ENCODE data around the gene PRKAR2B.

The PRKAR2B gene

DNA sequence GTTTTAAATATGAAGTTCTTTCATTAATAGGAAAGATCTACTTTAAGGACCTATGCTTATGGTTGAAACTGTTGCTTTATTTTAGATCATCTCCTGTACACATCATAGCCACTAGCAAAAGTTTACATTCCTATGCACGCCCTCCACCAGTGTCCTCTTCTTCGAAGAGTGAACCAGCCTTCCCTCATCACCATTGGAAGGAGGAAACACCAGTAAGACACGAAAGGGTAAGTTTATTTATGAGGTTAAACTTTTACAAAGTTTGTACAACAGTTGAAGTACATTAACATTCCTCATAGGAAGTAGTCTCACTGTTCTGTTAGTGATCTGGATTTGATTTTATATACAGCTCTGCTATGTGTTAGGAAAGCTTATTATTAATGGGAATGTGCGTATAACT, 141.2 kb downstream of the PRKAR2B start:
- no peak for DNase-seq (ENCODE audit: low read depth in 2 of 2)

DNA sequence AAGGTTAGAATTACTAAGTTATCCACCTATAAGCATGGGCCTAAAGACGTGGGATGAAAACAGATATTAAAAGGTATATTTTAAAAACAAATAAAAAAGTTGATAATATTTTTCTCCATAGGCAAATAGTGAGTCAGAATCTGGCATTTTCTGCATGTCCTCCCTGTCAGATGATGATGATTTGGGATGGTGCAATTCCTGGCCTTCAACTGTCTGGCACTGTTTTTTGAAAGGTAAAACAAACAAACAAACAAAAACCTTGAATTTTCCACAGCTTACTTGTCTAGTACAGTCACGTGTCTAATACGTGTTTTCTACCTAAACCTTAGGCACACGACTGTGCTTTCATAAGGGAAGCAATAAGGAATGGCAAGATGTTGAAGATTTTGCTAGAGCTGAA, 141.7 kb downstream of the PRKAR2B start:
- no peak for DNase-seq (ENCODE audit: low read depth in 2 of 2)

DNA sequence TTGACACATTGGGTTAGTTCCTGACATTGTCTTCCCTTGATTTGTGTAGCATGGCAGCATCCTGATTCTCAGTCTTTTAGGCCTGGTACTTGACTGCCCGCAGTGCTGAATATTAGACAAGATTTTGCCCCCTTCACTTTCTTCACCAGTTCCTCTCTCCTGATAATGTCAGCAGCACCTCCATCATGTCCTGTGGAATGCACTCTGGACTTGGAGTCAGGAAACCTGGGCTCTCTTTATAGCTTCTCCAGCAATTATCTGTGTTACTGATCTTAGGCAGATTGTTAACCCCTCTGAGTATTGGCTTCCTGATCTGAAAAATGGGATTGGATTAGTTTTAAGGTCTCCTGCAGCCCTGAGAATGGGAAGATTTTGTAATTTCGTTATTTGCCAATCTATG, 143.3 kb downstream of the PRKAR2B start:
- DNase-seq (ENCODE audit: low read depth in 2 of 2): no peak

DNA sequence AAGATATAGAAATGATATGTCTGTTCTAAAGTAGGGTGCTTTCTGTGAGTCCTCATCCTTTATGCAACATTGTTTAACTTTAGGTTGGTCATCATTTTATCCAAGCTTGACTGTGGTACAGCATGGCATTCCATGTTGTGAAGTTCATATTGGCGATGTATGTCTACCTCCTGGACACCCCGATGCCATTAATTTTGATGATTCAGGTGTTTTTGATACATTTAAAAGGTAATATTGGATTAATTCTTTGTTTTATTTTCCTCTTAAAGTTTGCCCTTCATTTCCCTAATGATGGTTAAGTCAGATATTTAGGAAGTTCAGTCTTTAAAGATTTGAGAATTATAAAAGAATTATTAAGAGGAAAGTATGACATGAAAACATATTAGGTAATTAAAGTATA, 145.6 kb downstream of the PRKAR2B start:
- DNase-seq (ENCODE audit: low read depth in 2 of 2): no peak

DNA sequence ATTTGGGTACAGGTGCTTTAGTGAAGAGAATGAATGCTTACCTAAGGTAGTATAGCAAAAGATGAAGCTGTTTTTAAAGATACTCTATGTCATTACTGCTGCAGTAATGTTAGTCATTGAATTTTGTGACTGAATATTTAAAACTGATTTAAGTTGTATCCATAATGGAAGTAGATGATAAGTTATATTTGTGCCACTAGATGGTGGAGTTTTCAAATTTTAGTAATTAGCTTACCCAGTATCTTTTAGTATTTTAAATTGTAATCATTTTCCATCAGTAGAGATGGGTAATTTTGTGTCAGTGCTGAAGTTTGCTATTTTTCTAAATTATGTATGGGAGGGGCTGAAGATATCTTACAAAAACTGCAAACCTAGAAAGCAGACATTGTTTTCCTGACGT, 149.5 kb downstream of the PRKAR2B start:
- no peak for DNase-seq (ENCODE audit: low read depth in 2 of 2)

DNA sequence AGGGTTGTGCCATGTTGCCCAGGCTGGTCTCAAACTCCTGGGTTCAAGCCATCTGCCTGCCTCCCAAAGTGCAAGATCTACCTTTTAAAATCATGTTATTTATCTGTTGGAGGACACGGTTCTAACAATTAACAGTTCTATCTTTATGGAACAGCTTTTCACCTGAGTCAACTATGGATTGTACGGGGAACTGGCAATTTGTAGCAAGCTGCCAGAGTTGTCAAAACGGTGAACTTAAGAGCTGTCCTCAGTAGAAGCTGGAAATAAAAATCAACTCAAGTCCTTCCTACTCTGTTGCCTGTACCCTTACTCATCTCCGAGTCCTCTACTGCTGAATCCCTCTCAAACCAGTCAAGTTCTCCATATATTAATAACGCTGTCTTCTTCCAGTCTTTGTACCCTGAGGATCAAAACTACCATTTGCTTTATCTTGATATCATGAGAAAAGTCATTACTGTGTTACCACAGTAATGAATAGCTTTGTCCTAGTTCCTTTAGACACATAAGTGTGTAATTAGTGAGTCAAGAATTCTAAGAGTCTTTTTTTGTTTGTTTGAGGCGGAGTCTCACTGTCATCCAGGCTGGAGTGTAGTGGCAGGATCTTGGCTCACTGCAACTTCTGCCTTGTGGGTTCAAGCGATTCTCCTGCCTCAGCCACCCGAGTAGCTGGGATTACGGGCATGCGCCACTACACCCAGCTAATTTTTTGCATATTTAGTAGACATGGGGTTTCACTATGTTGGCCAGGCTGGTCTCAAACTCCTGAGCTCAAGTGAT, 152.5 kb downstream of the PRKAR2B start:
- no peak for DNase-seq (ENCODE audit: low read depth in 2 of 2)

DNA sequence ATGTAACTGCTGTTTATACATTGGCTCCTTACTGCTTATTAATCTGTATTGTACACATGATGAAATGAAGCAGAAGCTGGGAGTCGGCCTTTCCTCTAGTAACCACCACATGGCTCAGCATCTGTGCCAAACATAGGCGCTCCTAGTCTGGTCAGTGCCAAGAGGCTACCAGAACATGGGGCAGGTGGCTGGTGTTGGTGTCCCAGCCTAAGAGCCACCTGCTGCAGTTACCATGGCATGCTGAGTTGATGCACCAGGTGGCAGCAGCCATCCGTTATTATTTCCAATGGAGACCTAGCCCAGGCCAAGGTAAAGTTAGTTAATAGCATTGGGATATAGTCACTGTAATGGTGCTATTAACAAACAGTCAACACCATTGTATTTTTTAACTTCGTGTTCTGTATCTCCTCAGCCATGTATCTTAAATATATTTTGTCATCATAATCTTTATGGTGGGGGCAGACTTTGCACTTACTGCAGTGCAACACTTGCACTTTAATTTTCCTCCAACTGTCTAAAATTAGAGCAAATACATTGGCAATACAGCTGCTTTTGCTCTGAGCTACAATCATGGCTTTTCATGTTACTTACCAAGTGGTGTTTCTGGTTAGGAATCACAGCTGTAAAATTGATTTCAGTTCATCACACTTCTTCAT, 157.4 kb downstream of the PRKAR2B start:
- DNase-seq (ENCODE audit: low read depth in 2 of 2): no peak

DNA sequence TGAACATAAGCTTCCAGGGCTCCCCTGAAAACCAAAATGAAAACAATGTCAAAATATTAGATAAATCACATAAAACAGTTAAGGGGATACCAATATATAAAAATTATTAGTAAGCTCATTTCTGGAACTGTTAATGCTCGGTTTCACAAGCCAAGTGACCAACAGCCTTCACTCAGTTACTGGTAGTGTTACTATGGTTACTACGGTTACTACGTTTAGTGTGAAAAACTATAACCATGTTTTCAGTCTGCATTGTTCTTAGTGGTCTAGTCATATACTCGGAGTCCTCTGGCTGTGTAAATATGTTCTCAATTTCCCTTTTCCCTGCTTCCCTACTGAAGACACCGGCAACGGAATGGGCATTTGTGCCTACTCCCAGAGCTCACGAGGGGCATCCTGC, 159.1 kb downstream of the PRKAR2B start:
- DNase-seq (ENCODE audit: low read depth in 2 of 2): no peak

DNA sequence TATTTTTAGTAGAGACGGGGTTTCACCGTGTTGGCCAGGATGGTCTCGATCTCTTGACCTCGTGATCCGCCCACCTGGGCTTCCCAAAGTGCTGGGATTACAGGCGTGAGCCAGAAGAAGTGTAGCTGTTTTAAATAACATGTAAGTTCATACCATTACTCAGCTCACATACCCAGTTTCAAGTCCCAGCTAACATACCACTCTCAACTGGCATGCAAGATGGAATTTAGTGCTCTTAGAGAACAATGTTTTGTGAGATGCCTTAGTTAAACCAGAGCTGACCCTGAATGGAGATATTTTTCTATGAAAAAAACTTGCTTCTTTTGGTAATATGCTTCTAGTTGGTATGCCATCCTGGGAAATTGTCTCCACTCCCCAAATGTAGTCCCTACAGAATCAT, 161.6 kb downstream of the PRKAR2B start:
- DNase-seq (ENCODE audit: low read depth in 2 of 2): no peak

DNA sequence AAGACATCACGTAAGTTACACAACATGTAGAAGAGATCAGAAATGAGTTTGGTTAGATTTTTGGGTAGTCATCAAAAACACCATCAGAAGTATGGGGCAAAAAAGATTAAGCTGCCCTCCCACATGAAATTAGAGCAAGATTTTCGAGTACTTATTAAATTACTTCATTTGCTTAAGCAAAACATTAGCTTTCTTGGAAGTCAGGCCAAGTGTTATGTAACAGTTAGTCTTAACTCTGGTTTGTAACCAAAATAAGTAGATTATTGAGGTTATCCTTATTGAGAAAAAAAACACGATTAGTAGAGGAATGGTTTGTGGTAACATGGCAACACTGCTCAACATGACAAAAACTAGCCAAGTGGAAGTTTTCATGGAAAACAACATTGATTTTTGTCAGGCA, 162.2 kb downstream of the PRKAR2B start:
- no peak for DNase-seq (ENCODE audit: low read depth in 2 of 2)

DNA sequence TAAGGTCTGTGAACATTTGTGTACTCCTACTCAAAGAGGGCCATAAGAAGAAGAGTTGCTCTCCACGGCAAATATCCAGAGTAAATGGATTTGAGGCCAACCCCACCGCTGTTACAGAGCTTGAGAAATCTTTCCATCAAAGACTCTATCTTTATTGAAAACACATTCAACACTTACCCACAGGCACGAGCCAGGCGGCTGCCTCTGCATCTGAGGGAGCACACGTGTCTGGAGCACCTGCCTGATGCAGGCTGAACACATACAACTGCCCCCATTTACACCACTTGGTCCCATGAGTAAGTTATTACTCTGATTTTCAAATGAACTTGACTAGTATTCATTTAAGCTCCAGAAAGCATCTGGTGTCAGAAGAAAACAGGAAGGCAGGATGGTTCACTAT, 163.0 kb downstream of the PRKAR2B start:
- no peak for DNase-seq (ENCODE audit: low read depth in 2 of 2)

DNA sequence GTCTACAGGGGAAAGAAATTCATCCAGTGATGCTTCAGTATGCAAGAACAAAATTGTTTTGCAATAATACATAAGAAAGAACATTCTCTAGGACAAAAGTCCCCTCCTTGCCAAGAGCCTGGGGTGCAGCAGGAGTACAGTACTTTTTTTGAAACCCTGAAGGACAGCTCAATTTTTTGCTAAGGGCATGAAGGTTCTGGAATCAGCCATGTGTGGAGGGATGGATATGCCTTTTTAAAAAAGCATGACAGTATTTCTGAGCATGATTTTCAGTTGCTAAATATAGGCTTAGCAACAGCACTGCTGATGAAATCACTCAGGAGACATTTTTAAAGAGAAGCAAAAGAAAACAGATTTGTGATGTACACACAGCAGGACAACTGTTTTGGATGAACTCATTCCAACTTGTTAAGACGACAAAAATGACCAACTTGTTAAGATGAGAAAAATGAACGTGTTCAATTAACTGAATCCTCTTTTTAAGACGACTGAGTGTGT, 163.6 kb downstream of the PRKAR2B start:
- no peak for DNase-seq (ENCODE audit: low read depth in 2 of 2)

DNA sequence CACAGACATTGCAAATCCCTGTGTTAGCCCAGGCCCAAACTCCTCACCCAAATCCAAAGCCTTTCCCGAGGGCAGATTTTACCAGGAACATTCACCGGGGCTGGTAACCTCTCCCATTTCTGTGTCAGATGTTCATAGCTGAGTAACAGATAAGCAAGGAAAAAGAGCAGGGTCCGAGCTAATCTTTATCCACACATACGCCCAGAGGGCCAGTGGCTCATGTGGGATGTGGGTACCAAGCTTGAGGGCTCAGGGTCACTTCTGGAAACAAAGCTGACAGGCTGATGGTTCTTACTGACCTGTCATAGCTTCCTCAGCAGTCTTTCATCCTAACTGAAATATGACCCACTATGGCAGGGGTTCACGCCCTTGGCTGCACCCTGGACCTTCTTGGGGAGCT, 164.1 kb downstream of the PRKAR2B start:
- DNase-seq (ENCODE audit: low read depth in 2 of 2): no peak

DNA sequence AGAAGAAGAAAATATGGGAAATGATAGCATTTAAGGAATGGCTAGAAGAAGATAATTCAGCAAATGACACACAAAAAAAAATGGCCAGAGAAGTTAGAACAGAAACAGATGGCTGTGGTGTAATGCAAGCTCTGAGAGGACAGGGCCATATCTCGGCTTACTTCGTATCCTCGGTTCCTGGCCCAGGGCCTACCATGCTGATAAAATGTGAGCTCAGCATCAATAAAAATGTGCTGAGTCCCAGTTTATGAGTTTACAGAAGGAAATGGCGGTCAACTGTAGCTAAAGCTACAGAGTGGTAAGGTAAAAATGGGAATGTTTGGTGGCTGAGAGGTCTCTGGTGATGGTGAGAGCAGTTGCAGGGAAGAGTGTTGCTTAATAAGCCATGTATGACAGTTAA, 165.1 kb downstream of the PRKAR2B start:
- DNase-seq (ENCODE audit: low read depth in 2 of 2): no peak

DNA sequence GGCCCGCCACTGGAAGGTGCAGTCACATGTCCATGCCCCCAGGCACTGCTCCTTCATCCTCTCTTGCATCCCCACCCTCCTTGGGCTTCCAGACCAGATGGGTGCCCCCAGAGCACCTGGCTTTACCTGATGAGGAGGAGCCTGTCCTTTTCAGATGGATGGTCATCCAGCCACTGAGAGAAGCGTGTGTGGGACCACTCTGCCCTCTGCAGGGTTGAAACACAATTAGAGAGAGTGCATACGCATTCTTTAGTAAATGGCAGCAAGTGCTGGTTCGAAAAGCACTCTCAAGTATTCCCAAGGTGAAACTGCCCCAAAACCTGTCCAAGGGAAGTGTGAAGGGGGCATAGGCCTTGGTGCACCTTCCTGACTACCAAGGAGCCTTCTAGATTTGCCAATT, 165.9 kb downstream of the PRKAR2B start:
- DNase-seq (ENCODE audit: low read depth in 2 of 2): no peak
